ENCODE results near the gene HS3ST6. TPM values are rescaled to one million over a fixed set of nuclear protein-coding genes. Genes with fewer than 3 reads are reported as not detected.

HS3ST6 gene
- total and polyA plus RNA-seq, 2 experiments from 2014 or later = 0.41 TPM; not detected in 1

DNA sequence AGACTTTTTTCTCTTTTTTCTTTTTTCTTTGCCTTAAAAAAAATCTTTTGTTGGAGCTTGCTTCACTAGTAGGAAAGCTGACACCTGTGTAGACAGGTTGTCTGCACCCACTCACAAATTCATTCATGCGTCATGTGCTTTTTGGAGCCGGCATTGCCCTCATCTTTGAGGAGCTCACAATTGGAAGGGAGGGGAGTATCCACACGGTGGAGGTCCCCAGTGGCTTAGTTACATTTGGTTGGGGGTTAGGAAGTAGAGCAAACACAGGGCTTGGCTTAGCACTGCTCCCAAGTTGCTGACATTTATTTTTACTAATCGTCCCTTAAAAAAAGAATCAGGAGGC lies 27.5 kb downstream of the HS3ST6 start:
- DNase-seq (ENCODE audit: low spot score) = no peak
- Histone ChIP-seq H3K79me2 (no peaks in the 10 kb centered on the region), H3K27me3 (peaks cover 17% of the 10 kb centered on the region), H3K4me2 (no peak overlapping the region), H3K27ac (no peak overlapping the region), H3K9me2 (replicated peaks; ENCODE audit: insufficient read depth) (no peaks in the 10 kb centered on the region), H3K36me3 (replicated peaks; ENCODE audit: insufficient read depth, low read depth) (no peaks in the 10 kb centered on the region), H3K9me3 (ENCODE audit: low read depth) (no peaks in the 10 kb centered on the region), H4K20me1 (ENCODE audit: insufficient read depth, poor library complexity, severe bottlenecking) (no peaks in the 10 kb centered on the region), H2AFZ (no peak overlapping the region), H3K4me1 (ENCODE audit: insufficient read depth) (no peaks in the 10 kb centered on the region), H3K4me3 (no peak overlapping the region)
- WGBS (ENCODE audit: low lambda C conversion rate, missing lambda C conversion rate) = 32% methylated on average over 4 of the region's 4 CpGs
- TF ChIP-seq CTCF (IDR thresholded peaks at IDR 0.05; ENCODE audit: poor library complexity) (no peak), EZH2 (IDR thresholded peaks at IDR 0.05; ENCODE audit: borderline replicate concordance) (no peak), EZH2phosphoT487 (IDR thresholded peaks at IDR 0.05; ENCODE audit: low read depth, severe bottlenecking, unreplicated experiment) (no peak)

GRCh38 chr16:1890024-1890707 lies 28.0 kb downstream of the HS3ST6 start:
- Histone ChIP-seq H3K9me3 (ENCODE audit: low read depth) (no peaks in the 10 kb centered on the region), H3K9me2 (replicated peaks; ENCODE audit: insufficient read depth) (no peaks in the 10 kb centered on the region), H4K20me1 (ENCODE audit: insufficient read depth, poor library complexity, severe bottlenecking) (no peaks in the 10 kb centered on the region), H3K79me2 (no peaks in the 10 kb centered on the region), H3K4me3 (no peak overlapping the region), H3K4me1 (ENCODE audit: insufficient read depth) (no peaks in the 10 kb centered on the region), H3K27ac (no peak overlapping the region), H2AFZ (no peak overlapping the region), H3K36me3 (replicated peaks; ENCODE audit: insufficient read depth, low read depth) (no peaks in the 10 kb centered on the region), H3K4me2 (no peak overlapping the region), H3K27me3 (peaks cover 17% of the 10 kb centered on the region)
- DNase-seq (ENCODE audit: low spot score) = no peak
- 79% methylated on average over 16 of the region's 16 CpGs for WGBS (ENCODE audit: low lambda C conversion rate, missing lambda C conversion rate)
- TF ChIP-seq EZH2phosphoT487 (IDR thresholded peaks at IDR 0.05; ENCODE audit: low read depth, severe bottlenecking, unreplicated experiment) (no peak), CTCF (IDR thresholded peaks at IDR 0.05; ENCODE audit: poor library complexity) (no peak), EZH2 (IDR thresholded peaks at IDR 0.05; ENCODE audit: borderline replicate concordance) (no peak)

- Histone ChIP-seq H3K4me3 (no peak overlapping the region), H4K20me1 (ENCODE audit: insufficient read depth, poor library complexity, severe bottlenecking) (no peaks in the 10 kb centered on the region), H3K27me3 (peaks cover 10% of the 10 kb centered on the region), H3K4me2 (no peak overlapping the region), H3K36me3 (replicated peaks; ENCODE audit: insufficient read depth, low read depth) (no peaks in the 10 kb centered on the region), H3K9me3 (ENCODE audit: low read depth) (no peaks in the 10 kb centered on the region), H3K9me2 (replicated peaks; ENCODE audit: insufficient read depth) (no peaks in the 10 kb centered on the region), H2AFZ (no peak overlapping the region), H3K79me2 (no peaks in the 10 kb centered on the region), H3K4me1 (ENCODE audit: insufficient read depth) (no peaks in the 10 kb centered on the region), H3K27ac (no peak overlapping the region)
- 91% methylated on average over 14 of the region's 14 CpGs for WGBS (ENCODE audit: low lambda C conversion rate, missing lambda C conversion rate)
- no peak for DNase-seq (ENCODE audit: low spot score)
- TF ChIP-seq CTCF (IDR thresholded peaks at IDR 0.05; ENCODE audit: poor library complexity) (no peak), EZH2 (IDR thresholded peaks at IDR 0.05; ENCODE audit: borderline replicate concordance) (no peak), EZH2phosphoT487 (IDR thresholded peaks at IDR 0.05; ENCODE audit: low read depth, severe bottlenecking, unreplicated experiment) (no peak)
Measured at GRCh38 chr16:1887711-1888354, 30.4 kb downstream of the HS3ST6 start.
